ENCODE measurements around the gene TMEM270. TPM values are rescaled to one million over a fixed set of nuclear protein-coding genes. Genes with fewer than 3 reads are reported as not detected.
A peak's percentile ranks its signal among the peaks of the same experiment; 100 is the strongest.

TMEM270 gene
- total RNA-seq, 2 donors from 2014 or later, result not detected

DNA sequence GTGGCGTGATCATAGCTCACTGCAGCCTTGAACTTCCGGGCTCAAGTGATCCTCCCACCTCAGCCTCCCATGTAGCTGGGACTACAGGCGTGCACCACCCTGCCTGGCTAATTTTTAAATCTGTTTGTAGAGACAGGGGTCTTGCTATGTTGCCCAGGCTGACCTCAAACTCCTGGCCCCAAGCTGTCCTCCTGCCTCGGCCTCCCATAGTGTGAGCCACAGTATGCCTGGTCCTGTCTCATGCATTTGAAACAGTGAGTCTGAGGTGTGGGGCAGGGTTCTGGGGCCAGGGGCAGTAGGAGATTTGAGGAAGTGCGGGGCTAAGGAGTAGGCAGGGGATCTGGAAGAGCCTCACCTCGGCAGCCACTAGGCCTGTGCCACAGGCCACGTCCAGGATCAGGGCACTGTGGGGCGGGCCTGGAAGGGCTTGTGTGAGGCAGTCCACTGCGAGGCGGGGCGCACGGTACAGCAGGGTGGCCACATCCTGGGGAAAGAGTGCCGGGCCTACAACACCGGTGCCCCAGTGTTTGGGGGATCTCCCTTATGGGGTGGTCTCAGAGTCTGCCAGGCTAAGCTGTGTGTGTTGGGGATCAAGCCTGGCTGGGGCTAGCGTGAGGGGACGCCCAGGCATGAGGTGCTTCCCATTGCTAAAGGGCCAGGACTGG is 20.1 kb upstream of the TMEM270 start:
- peaks cover 5% of the 10 kb centered on the region for H3K36me3 Mint-ChIP-seq (ENCODE audit: low read depth)
- no peaks in the 10 kb centered on the region for H3K9me3 ChIP-seq (ENCODE audit: control insufficient read depth, low read length)
- DNase-seq, result no peak
- TF ChIP-seq, protein P1, sequence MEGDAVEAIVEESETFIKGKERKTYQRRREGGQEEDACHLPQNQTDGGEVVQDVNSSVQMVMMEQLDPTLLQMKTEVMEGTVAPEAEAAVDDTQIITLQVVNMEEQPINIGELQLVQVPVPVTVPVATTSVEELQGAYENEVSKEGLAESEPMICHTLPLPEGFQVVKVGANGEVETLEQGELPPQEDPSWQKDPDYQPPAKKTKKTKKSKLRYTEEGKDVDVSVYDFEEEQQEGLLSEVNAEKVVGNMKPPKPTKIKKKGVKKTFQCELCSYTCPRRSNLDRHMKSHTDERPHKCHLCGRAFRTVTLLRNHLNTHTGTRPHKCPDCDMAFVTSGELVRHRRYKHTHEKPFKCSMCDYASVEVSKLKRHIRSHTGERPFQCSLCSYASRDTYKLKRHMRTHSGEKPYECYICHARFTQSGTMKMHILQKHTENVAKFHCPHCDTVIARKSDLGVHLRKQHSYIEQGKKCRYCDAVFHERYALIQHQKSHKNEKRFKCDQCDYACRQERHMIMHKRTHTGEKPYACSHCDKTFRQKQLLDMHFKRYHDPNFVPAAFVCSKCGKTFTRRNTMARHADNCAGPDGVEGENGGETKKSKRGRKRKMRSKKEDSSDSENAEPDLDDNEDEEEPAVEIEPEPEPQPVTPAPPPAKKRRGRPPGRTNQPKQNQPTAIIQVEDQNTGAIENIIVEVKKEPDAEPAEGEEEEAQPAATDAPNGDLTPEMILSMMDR (conservative IDR thresholded peaks at IDR 0.05), result no peak
- no peak overlapping the region for H3K4me3 ChIP-seq (ENCODE audit: low read length)
- no peak overlapping the region for H3K27ac ChIP-seq (ENCODE audit: low read depth, low read length)
- no peaks in the 10 kb centered on the region for H3K36me3 ChIP-seq (ENCODE audit: control insufficient read depth, insufficient read depth, low read length)
- WGBS, 2 experiments (ENCODE audit: insufficient coverage in 1 of 2, insufficient read length in 1 of 2), result 93 to 95% methylated on average over 8 to 16 of the region's 16 CpGs
- no peak overlapping the region for H3K27ac Mint-ChIP-seq
- H3K9me3 Mint-ChIP-seq, result peaks cover 4% of the 10 kb centered on the region
- no peaks in the 10 kb centered on the region for H3K27me3 Mint-ChIP-seq (ENCODE audit: insufficient read depth)
- peaks cover 10% of the 10 kb centered on the region for H3K4me1 Mint-ChIP-seq
- H3K27me3 ChIP-seq (ENCODE audit: control insufficient read depth, insufficient read depth, low read length, poor library complexity, severe bottlenecking), result no peaks in the 10 kb centered on the region
- H3K4me3 Mint-ChIP-seq, result no peak overlapping the region
- H3K9ac ChIP-seq (ENCODE audit: extremely low read depth, low read length, poor library complexity, severe bottlenecking), result no peak overlapping the region
- H3K4me1 ChIP-seq (ENCODE audit: control insufficient read depth, insufficient read depth, low read length), result no peaks in the 10 kb centered on the region

DNA sequence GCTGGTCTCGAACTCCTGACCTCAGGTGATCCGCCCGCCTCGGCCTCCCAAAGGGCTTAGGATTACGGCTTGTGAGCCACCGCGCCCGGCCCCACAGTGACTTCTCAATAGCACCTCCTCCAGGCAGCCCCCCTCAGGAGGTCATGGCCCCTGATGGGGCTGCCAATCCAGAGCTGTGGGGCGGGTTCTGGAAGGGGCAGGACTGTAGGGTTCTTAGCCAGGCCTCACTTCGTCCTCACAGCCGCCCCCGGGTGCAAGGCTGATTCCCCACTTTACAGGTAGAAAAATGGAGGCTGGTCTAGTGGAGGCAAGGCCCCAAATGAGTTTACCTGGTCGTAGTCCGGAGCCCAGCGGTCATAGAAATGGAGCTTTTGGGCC is 19.3 kb upstream of the TMEM270 start:
- no peaks in the 10 kb centered on the region for H3K36me3 ChIP-seq (ENCODE audit: control insufficient read depth, insufficient read depth, low read length)
- Mint-ChIP-seq H3K9me3 (peaks cover 4% of the 10 kb centered on the region), H3K27ac (peak overlapping the region; percentile 92), H3K36me3 (ENCODE audit: low read depth) (peaks cover 5% of the 10 kb centered on the region), H3K4me1 (peaks cover 10% of the 10 kb centered on the region), H3K4me3 (peak overlapping the region; percentile 78), H3K27me3 (ENCODE audit: insufficient read depth) (no peaks in the 10 kb centered on the region)
- H3K4me1 ChIP-seq (ENCODE audit: control insufficient read depth, insufficient read depth, low read length), result no peaks in the 10 kb centered on the region
- peak overlapping the region; percentile 62 for H3K9ac ChIP-seq (ENCODE audit: extremely low read depth, low read length, poor library complexity, severe bottlenecking)
- H3K27ac ChIP-seq (ENCODE audit: low read depth, low read length), result no peak overlapping the region
- H3K4me3 ChIP-seq (ENCODE audit: low read length), result peak overlapping the region; percentile 83
- H3K9me3 ChIP-seq (ENCODE audit: control insufficient read depth, low read length), result no peaks in the 10 kb centered on the region
- TF ChIP-seq, protein P1 (conservative IDR thresholded peaks at IDR 0.05), result no peak
- 74 to 79% methylated on average over 3 to 15 of the region's 15 CpGs for WGBS, 2 experiments (ENCODE audit: insufficient coverage in 1 of 2, insufficient read length in 1 of 2)
- DNase-seq, result peak; percentile 88
- no peaks in the 10 kb centered on the region for H3K27me3 ChIP-seq (ENCODE audit: control insufficient read depth, insufficient read depth, low read length, poor library complexity, severe bottlenecking)

DNA sequence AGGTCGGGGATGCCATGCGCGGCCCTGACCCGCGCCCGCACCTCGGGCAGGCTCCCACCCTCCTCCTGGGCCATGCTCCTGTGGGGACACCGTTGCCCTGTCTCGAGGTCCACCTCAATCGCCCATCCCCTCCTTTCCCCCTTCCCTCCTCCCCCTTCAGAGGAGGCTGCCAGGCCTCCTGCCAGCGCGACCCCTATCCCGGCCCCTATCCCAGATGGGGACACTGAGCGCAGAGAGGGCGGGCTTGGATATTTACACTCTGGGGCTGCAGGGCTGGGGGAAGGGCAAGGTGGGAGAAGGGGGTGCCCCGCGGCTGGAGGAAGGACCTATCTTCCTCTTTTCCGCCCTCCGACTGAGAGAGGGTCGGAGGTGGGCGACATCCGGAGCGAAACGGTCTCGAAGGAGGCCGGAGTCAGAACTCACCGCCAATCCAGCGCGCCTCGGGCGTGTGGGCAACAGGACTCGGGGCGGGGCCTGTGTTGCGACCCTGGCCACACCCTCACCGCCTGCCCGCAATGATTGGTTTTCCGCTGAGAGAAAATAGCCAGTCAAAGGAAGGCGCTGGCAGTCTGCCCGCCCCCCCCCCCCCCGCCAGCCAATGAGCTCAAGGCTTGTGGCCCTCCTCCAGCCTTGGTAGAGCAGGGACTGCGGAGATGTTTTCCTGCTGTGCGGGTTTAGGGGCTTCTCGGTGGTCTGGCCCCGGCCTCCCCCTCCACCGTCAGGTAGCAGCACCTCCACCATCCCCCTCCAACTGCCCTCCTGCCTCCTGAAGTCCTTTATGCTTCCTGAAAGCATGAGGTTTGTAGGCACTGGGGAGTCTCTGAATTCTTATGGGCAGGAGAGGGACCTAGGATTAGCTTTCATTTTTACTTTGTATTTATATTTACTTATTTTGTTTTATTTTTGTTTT is 18.6 kb upstream of the TMEM270 start, which contains the start of gene METTL27:
TSS of gene METTL27 (minus strand) at position 450 of the 910 bp plus-strand sequence. CDS start at position 74, 376 bp downstream.
- Histone ChIP-seq H3K9me3 (ENCODE audit: control insufficient read depth, low read length) (no peaks in the 10 kb centered on the region), H3K4me3 (ENCODE audit: low read length) (peak within 1 kb of the TSS; percentile 83), H3K27ac (ENCODE audit: low read depth, low read length) (no peak within 1 kb of the TSS), H3K36me3 (ENCODE audit: control insufficient read depth, insufficient read depth, low read length) (no peaks in the 10 kb centered on the region), H3K9ac (ENCODE audit: extremely low read depth, low read length, poor library complexity, severe bottlenecking) (peak within 1 kb of the TSS; percentile 62), H3K27me3 (ENCODE audit: control insufficient read depth, insufficient read depth, low read length, poor library complexity, severe bottlenecking) (no peaks in the 10 kb centered on the region), H3K4me1 (ENCODE audit: control insufficient read depth, insufficient read depth, low read length) (no peaks in the 10 kb centered on the region)
- Mint-ChIP-seq H3K4me3 (peak within 1 kb of the TSS; percentile 78), H3K4me1 (peaks cover 10% of the 10 kb centered on the region), H3K27me3 (ENCODE audit: insufficient read depth) (no peaks in the 10 kb centered on the region), H3K9me3 (peaks cover 4% of the 10 kb centered on the region), H3K36me3 (ENCODE audit: low read depth) (peaks cover 5% of the 10 kb centered on the region), H3K27ac (peak within 1 kb of the TSS; percentile 92)
- peak; percentile 98 for DNase-seq
- 3 to 9% methylated on average over 8 to 43 of the region's 45 CpGs for WGBS, 2 experiments (ENCODE audit: insufficient coverage in 1 of 2, insufficient read length in 1 of 2)
- TF ChIP-seq, protein P1 (conservative IDR thresholded peaks at IDR 0.05), result no peak

All from endodermal cell (in vitro differentiated cells).